Smooth muscle cell (in vitro differentiated cells): ENCODE measurements around the gene MED7. TPM values are rescaled to one million over a fixed set of nuclear protein-coding genes. Genes with fewer than 3 reads are reported as not detected.
"Not testable (repeated sequence)": the region's sequence is repeated elsewhere in the genome, so short reads cannot be mapped to it uniquely, and the experiment has no call there.

Experiments used
- DNase-seq: peaks from one replicate; lab custom pipeline; 2025; ENCODE audit not compliant: unreplicated experiment; lab: John Stamatoyannopoulos, UW
- H2AFZ ChIP-seq: fragments of 200-600 bp; sonication (generic); 2 replicates; pipeline ENCODE4 v1.6.0; 2016; ENCODE audit warnings: antibody characterized with exemption, low read depth, mild to moderate bottlenecking
- H3F3A ChIP-seq: fragments of 200-600 bp; sonication (generic); 2 replicates; pipeline ENCODE4 v1.6.0; 2017; ENCODE audit warnings: antibody characterized with exemption, low read depth
- H3K27ac ChIP-seq: fragments of 200-600 bp; sonication (generic); 2 replicates; pipeline ENCODE4 v1.5.1; 2016; ENCODE audit warnings: low read depth, mild to moderate bottlenecking
- H3K27me3 ChIP-seq: fragments of 200-600 bp; sonication (generic); 2 replicates; pipeline ENCODE4 v1.6.1; 2016; ENCODE audit warnings: low read depth, mild to moderate bottlenecking
- H3K36me3 ChIP-seq: fragments of 200-600 bp; sonication (generic); 2 replicates; pipeline ENCODE4 v1.5.1; 2016; ENCODE audit warnings: low read depth
- H3K4me1 ChIP-seq: fragments of 200-600 bp; sonication (generic); 2 replicates; pipeline ENCODE4 v1.5.1; 2016; ENCODE audit warnings: low read depth
- H3K4me2 ChIP-seq: fragments of 200-600 bp; sonication (generic); 2 replicates; pipeline ENCODE4 v1.6.0; 2016; ENCODE audit warnings: mild to moderate bottlenecking
- H3K4me3 ChIP-seq: fragments of 200-600 bp; sonication (generic); 2 replicates; pipeline ENCODE4 v1.5.1; 2016; ENCODE audit warnings: mild to moderate bottlenecking
- H3K79me2 ChIP-seq: fragments of 200-600 bp; sonication (generic); 2 replicates; pipeline ENCODE4 v1.6.0; 2016; ENCODE audit warnings: low read depth, mild to moderate bottlenecking
- H3K9ac ChIP-seq: fragments of 200-600 bp; sonication (generic); 2 replicates; pipeline ENCODE4 v1.6.0; 2016; ENCODE audit warnings: low read depth
- H3K9me3 ChIP-seq: fragments of 200-600 bp; sonication (generic); replicated peaks from 2 replicates; pipeline ENCODE4 v1.5.1; 2016; ENCODE audit warnings: low read depth
- H4K20me1 ChIP-seq: fragments of 200-600 bp; sonication (generic); 2 replicates; pipeline ENCODE4 v1.6.0; 2016; ENCODE audit warnings: low read depth
- WGBS: methylation state at CpG from one replicate; pipeline ENCODE4 v1.1.7; 2016; ENCODE audit warnings: low lambda C conversion rate; 5-methylcytosine and 5-hydroxymethylcytosine counted together
- polyA plus RNA-seq: library from polyadenylated mRNA; unstranded; fragments of >200 nt; fragmentation: Nextera tagmentation; extraction: Ambion mirVana; gene quantifications from 2 replicates; pipeline ENCODE4 v1.2.1, GENCODE V29; 2016
- total RNA-seq: library from RNA; depleted of rRNA; stranded (reverse); fragments of >200 nt; gene quantifications from 2 replicates; pipeline ENCODE4 v1.2.3, GENCODE V29; 2014
- TF ChIP-seq, protein P1 (sequence below): fragments of 200-600 bp; sonication (generic); IDR thresholded peaks from 2 replicates; pipeline ENCODE4 v1.5.1; 2017; ENCODE audit warnings: borderline replicate concordance, mild to moderate bottlenecking, antibody characterized with exemption; ENCODE audit not compliant: insufficient read depth, poor library complexity, severe bottlenecking

MED7 gene
- total and polyA plus RNA-seq, 2 experiments from 2014 or later, result 9.3 to 12.7 TPM

DNA sequence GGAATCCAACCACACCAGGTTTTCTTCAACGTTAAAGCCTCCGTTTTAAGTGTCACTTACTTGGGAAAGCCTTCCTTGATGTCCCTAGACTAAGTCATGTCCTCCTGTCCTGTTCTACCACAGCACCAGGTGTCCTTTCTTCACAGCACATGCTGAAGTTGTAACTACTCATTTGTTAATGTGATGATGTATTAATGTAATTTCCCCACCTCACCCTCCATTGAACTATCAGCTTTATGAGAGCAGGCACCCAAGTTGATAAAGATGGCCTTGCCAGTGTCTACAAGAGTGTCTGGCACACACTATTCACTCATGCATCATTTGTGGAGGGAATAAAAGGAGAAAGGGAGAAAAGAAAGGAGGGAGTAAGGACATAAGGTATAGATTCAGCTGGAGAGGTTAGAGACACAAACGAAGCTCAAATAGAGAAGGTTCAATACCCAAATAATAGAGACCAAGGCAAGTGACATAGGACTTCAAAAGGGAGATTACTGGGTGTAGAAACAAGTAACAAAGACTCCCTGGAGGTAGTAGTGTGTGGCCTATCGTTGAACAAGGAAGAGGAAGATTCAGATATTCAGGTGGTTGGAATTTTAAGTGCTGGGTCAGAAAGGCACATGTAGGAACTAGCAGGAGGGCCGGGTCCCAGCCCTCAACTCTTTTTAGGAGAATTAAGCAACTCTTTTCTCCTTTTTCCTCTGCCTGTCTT, 44.5 kb upstream of the MED7 start:
- DNase-seq, result no peak
- no peak overlapping the region for H3K9ac ChIP-seq
- no peaks in the 10 kb centered on the region for H3K4me1 ChIP-seq
- TF ChIP-seq, protein P1, sequence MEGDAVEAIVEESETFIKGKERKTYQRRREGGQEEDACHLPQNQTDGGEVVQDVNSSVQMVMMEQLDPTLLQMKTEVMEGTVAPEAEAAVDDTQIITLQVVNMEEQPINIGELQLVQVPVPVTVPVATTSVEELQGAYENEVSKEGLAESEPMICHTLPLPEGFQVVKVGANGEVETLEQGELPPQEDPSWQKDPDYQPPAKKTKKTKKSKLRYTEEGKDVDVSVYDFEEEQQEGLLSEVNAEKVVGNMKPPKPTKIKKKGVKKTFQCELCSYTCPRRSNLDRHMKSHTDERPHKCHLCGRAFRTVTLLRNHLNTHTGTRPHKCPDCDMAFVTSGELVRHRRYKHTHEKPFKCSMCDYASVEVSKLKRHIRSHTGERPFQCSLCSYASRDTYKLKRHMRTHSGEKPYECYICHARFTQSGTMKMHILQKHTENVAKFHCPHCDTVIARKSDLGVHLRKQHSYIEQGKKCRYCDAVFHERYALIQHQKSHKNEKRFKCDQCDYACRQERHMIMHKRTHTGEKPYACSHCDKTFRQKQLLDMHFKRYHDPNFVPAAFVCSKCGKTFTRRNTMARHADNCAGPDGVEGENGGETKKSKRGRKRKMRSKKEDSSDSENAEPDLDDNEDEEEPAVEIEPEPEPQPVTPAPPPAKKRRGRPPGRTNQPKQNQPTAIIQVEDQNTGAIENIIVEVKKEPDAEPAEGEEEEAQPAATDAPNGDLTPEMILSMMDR, result no peak
- no peaks in the 10 kb centered on the region for H4K20me1 ChIP-seq
- H3K4me3 ChIP-seq, result no peak overlapping the region
- H3K36me3 ChIP-seq, result no peaks in the 10 kb centered on the region
- no peak overlapping the region for H3K27ac ChIP-seq
- WGBS, result 54% methylated on average over 5 of the region's 5 CpGs
- no peaks in the 10 kb centered on the region for H3K79me2 ChIP-seq
- no peaks in the 10 kb centered on the region for H3K9me3 ChIP-seq
- no peaks in the 10 kb centered on the region for H3F3A ChIP-seq
- H3K4me2 ChIP-seq, result no peak overlapping the region
- H2AFZ ChIP-seq, result no peak overlapping the region
- H3K27me3 ChIP-seq, result peaks cover 15% of the 10 kb centered on the region

DNA sequence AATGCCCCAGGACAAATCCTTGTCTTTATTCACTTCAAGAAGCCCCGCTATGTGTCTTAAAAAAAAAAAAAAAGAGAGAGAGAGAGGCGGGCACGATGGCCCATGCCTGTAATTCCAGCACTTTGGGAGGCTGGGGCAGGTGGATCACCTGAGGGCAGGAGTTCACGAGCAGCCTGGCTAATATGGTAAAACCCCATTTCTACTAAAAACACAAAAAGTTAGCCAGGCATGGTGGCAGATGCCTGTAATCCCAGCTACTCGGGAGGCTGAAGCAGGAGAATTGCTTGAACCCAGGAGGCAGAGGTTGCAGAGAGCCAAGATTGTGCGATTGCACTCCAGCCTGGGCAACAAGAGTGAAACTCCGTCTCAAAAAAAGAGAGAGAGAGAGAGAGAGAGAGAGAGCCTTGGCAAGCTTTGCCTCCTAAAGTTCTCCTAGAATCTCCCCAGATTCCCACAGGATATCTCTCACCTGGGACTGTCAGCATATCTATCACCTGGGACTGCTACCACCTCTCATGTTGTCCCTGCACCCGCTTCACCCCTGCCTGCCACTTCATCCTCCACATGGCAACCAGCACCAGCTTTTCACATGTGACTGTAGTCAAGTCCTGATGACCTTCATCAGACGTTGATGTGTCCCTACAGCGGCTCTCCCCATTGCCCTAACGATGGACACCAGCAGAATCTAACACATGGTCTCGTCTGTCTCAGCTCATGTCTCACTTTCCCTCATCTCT, 43.8 kb upstream of the MED7 start:
- Histone ChIP-seq H3K4me3 (no peak overlapping the region), H3K79me2 (no peaks in the 10 kb centered on the region), H3K27ac (no peak overlapping the region), H3K4me1 (no peaks in the 10 kb centered on the region), H3K9ac (no peak overlapping the region), H2AFZ (no peak overlapping the region), H3K27me3 (peaks cover 22% of the 10 kb centered on the region), H3F3A (no peaks in the 10 kb centered on the region), H3K36me3 (no peaks in the 10 kb centered on the region), H3K4me2 (no peak overlapping the region), H4K20me1 (no peaks in the 10 kb centered on the region), H3K9me3 (no peaks in the 10 kb centered on the region)
- no peak for DNase-seq
- TF ChIP-seq, protein P1, result no peak
- WGBS, result 91% methylated on average over 11 of the region's 12 CpGs

DNA sequence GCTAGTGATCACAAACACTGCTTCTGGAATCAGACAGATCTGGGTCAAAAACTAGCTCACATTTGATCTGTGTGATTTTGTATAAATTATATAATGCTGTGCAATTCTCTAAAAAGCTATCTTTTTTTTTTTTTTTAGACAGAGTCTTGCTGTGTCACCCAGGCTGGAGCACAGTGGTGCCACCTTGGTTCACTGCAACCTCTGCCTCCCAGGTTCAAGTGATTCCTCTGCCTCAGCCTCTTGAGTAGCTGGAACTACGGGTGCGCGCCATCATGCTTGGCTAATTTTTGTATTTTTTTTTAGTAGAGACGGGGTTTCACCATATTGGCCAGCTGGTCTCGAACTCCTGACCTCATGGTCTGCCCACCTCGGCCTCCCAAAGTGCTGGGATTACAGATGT, 42.5 kb upstream of the MED7 start:
- not testable (repeated sequence) for H3K4me2 ChIP-seq, H4K20me1 ChIP-seq, H3K4me3 ChIP-seq, H3K9me3 ChIP-seq, DNase-seq, H3K79me2 ChIP-seq, H2AFZ ChIP-seq, H3K36me3 ChIP-seq, H3F3A ChIP-seq, H3K4me1 ChIP-seq, H3K9ac ChIP-seq, H3K27ac ChIP-seq
- H3K27me3 ChIP-seq, result peaks cover 32% of the 10 kb centered on the region
- 92% methylated on average over 6 of the region's 6 CpGs for WGBS

DNA sequence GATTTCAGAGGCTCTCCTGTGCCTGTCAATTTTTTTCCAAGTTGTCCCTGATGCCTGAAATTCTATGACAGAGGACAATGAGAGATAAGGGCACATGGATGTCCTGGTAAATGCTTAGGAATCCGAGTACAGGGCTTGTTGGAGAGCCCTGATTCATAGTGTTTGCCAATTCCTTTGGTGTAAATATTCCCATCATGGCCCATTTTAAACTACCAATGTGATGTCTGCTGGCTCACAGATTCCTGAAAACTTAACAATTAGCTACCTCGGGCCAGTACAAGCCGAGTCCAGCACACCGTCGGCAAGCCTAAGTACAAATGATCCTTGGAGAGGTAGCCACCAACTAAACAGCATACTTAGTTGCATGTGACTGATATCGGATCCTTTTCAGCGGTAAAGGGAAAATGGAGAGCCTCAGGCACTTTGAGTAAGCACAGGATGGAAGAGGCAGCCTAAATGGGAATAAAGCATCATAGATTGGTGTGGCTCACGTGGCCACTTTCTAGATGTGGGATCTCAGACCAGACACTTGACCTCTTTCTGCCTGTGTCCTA, 41.5 kb upstream of the MED7 start:
- H3F3A ChIP-seq, result no peaks in the 10 kb centered on the region
- no peaks in the 10 kb centered on the region for H3K4me1 ChIP-seq
- TF ChIP-seq, protein P1, result no peak
- 91% methylated on average over 8 of the region's 8 CpGs for WGBS
- H3K79me2 ChIP-seq, result no peaks in the 10 kb centered on the region
- H2AFZ ChIP-seq, result no peak overlapping the region
- H3K36me3 ChIP-seq, result no peaks in the 10 kb centered on the region
- no peak overlapping the region for H3K27ac ChIP-seq
- no peaks in the 10 kb centered on the region for H4K20me1 ChIP-seq
- H3K4me2 ChIP-seq, result no peak overlapping the region
- no peak overlapping the region for H3K4me3 ChIP-seq
- H3K9ac ChIP-seq, result no peak overlapping the region
- H3K27me3 ChIP-seq, result peaks cover 32% of the 10 kb centered on the region
- no peak for DNase-seq
- H3K9me3 ChIP-seq, result no peaks in the 10 kb centered on the region
